Globus pallidus (tissue), 1 donor: ENCODE measurements around the gene PPP1R8.

ENCODE experiments used
- DNase-seq: peaks from one replicate; pipeline ENCODE4 v3.0.0-alpha.2; 2015; ENCODE audit warnings: low spot score

The PPP1R8 gene

GRCh38 chr1:27894521-27894920 is 63.9 kb downstream of the PPP1R8 start:
- DNase-seq, result no peak
